CD4-positive, alpha-beta T cell treated with Interleukin-4 for 4 hours (primary cell): ENCODE data around the gene LLGL1.

ENCODE experiments used
- DNase-seq: peaks from one replicate; pipeline ENCODE4 v3.0.0-alpha.2; 2020

LLGL1 gene

GRCh38 chr17:18230288-18231141 lies 5.1 kb downstream of the LLGL1 start:
- DNase-seq, result no peak

DNA sequence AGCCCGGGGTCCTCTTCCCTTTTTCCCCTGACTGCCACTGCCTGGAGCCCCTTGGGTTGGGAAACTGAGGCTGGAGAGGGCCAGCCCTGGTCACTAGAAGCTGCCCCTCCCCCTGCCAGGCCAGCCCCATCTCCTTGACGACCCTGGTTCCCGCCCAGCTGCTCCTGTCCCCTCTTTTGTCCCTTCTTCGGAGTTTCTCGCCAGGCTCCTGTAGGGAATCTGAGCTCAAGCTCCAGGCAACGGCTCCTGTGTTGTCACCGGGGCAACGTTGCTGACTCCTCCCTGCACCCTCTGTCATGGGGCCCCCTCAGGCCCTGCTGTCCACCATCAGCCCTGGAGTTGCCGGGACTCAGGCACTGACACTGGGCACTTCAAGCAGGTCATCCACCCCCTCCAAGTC lies 5.7 kb downstream of the LLGL1 start:
- no peak for DNase-seq

DNA sequence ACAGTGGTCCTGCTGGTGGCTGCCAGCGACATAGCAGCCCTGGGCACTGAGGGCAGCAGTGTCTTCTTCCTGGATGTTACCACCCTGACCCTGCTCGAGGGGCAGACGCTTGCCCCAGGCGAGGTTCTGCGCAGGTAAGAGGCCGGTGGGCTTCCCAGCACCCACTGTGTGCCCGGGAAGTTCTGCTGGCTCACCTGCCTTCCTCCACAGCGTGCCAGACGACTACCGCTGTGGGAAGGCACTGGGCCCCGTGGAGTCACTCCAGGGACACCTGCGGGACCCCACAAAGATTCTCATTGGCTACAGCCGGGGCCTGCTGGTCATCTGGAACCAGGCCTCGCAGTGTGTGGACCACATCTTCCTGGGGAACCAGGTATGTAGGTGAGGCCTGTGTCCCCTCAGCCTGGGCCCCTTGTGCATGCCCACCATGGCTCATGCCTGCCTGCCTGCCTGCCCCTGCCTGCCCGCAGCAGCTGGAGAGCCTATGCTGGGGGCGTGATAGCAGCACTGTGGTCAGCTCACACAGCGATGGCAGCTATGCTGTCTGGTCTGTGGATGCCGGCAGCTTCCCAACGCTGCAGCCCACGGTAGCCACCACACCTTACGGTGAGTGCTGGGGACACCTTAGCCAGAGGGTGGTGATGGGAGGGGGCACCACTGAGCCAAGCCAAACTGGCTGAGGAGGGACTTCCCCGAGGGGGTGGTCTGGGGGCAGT lies 8.5 kb downstream of the LLGL1 start:
- no peak for DNase-seq

DNA sequence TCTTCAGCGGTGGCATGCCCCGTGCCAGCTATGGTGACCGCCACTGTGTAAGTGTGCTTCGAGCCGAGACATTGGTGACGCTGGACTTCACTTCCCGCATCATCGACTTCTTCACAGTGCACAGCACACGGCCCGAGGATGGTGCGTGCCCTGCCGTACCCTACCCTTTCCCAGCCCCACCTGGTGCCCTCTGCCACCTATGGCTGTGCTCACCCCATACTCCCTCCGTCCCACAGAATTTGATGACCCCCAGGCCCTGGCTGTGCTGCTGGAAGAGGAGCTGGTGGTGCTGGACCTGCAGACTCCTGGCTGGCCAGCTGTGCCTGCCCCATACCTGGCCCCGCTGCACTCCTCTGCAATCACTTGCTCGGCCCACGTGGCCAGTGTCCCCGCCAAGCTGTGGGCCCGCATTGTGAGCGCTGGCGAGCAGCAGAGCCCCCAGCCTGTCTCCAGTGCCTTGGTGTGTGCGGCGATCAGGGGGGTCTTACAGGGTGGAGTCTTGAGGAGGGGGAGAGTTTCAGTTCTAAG lies 9.5 kb downstream of the LLGL1 start:
- no peak for DNase-seq

DNA sequence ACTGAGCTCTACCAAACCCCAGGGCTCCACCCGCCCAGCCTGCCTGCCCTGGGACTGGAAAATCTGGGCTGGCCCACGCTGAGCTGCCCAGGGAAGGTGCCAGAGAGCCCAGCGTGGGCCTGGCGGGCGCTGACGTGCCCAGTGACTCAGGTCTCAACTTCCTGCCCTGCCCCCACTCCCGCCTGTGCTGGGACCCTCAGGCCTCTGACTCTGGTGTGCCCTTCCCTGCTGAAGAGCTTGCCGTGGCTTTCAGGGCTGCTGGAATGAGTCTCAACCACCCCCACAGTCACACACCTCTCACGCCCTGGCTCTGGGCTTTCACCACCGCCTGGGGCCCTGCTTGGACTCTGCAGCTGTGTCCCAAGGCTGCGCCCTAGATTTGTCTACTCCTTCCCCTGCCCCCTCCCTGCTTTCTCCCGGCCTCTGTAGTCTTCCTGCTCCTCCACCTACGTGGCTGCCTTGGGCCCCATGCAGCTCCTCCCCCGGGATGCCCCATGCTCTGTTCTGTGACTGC lies 10.4 kb downstream of the LLGL1 start:
- no peak for DNase-seq

DNA sequence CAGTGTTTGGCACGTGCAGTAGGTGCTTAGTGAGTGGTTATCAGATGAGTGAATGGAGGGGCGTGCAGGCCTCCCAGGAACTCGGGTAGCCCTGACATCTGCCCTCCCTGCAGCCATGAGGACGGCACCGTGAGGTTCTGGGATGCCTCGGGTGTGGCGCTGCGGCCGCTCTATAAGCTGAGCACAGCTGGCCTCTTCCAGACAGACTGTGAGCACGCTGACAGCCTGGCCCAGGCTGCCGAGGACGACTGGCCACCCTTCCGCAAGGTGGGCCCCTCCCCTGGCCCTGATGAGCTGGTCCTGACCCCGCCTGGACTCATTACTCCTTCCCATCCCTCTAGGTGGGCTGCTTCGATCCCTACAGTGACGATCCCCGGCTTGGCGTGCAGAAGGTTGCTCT lies 11.1 kb downstream of the LLGL1 start:
- DNase-seq, result no peak

DNA sequence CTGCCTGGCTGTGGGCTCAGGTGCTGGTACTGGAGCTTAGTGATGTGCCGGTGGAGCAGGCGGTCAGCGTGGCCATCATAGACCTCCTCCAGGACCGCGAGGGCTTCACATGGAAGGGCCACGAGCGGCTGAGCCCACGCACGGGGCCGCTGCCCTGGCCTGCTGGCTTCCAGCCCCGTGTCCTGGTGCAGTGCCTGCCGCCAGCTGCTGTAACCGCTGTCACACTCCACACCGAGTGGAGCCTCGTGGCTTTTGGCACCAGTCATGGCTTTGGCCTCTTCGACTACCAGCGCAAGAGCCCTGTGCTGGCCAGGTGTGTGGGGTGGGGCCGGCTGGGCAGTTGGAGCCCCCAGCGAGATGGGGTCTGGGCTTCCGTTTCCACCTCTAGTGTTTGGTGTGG lies 12.0 kb downstream of the LLGL1 start:
- DNase-seq, result no peak

GRCh38 chr17:18238299-18238698 lies 12.9 kb downstream of the LLGL1 start:
- no peak for DNase-seq

GRCh38 chr17:18240449-18240848 lies 15.0 kb downstream of the LLGL1 start:
- DNase-seq, result no peak

- no peak for DNase-seq
Measured at GRCh38 chr17:18241229-18241871, 15.9 kb downstream of the LLGL1 start.

DNA sequence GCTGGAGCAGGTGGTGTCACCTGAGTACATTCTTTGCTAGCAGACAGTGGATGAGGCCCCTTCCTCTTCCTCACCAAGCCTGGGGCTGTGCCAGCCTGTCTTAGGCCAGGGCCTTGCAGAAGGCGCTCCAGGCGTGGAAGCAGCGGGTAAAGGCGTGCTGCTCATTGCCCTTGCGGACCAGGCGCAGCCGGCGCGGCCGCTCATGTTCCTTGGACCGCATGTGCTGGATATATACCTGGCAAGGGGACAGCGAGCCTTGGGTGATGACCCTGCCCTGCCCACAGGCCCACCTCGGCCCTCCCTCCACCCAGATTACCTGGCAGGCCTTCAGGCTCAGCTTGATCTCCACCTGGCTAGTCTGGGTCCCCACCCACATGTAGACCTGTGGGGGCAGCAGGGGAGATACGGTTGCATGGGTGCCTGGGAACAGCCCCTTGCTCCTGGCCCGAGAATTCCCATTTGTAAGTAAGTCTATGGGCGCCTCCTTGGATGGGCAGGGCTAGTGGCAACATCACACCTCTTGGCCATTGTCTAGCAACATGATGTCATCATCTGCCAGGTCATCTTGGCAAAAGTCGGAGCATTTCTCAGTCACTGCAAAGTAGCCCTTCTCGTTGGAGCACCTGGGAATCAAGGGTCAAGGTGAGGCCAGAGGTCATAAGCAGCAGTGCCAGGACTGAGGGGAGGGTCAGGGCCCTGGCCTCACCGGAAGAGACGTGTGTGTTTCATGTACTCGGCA lies 19.8 kb downstream of the LLGL1 start:
- DNase-seq, result no peak

GRCh38 chr17:18246109-18246725 lies 20.8 kb downstream of the LLGL1 start:
- DNase-seq, result no peak

DNA sequence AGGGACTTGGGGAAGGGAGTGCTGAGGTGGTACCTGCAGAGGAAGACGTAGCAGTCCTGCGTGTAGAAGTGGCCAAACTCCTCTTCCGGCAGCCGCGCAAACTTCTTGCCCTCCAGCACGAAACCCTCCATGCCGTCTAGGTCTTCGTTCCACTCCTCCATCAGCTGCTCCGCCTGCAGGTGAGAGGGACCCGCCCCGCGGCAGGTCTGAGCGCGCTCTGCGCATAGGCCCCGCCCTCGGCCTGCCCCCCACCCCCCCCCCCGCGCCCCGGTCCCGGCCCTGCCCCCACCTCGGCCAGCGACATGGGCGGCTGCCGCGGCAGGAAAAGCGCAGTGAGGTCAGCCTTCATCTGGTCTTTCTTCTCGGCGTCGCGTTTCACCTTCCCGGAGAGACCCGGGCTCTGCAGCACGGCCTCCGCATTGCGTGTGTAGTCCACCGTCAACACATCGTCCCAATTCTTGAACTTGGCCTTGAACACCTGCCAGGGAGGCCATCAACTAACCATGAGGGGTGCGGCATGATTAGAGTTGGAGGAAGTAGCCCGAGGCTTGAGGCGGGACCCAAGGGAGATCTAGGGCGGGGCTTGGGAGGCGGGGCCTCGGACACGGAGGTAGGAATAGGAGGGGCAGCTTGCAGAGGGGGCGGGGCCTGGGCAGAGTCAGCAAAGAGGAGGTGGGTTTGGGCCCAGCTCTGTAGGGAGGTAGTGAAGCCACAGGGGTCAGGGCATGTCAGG lies 21.6 kb downstream of the LLGL1 start:
- no peak for DNase-seq

DNA sequence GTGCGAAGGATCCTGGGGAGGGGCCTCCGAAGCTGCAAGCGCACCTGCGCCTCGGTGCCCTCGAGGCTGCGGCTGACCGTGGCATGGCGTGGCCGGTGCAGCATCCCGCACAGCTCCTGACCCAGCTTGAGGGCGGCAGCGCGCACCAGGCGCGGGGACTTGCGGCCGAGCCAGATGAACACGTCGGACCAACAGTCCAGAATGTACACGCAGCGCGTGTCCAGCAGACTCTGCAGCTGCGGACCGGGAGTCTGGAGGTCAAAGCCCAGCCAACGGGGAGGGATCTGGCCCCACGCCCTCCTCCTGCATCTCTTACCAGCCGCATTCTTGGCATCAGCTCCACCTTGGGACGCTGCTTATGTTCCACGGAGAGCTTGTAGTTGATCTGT lies 22.2 kb downstream of the LLGL1 start:
- no peak for DNase-seq

GRCh38 chr17:18248300-18248731 lies 22.9 kb downstream of the LLGL1 start:
- DNase-seq, result peak; percentile 68

DNA sequence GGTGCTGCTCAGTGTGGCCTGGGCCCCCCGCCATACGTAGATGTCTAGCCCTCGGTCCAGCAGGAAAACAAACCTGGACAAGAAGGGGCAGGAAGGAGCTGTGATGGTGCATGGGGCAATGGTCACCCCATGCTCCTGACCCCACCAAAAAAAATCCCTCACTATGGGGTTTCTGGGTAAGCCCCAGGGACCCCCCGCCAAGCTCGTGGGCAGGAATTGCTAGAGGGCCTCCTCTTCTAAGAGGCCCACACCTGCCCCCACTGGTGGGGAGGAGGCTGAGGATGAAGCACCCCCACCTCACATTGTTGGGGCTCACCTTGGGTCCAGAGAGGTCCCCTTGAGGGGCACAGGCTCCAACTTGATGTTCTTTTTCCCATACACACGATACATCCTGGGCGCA lies 23.4 kb downstream of the LLGL1 start:
- no peak for DNase-seq

DNA sequence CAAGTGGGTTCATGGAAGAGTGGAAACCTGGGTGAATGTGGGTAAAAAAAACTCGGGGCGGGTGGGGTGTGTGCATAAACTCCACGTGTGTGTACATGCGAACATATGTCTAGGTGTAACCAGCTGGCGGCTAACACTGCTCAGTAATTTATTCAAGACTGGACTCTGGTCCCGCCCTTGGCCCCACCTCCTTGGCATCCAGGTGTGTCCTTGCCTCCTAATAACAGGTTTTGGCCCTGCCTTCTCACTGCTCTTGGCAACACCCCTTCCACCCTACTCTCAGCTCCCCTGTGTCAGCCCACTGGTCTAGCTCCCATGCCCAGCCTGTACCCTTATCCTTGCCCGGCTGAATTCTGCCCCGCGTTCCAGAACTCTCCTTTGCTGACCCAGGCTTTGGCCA lies 24.8 kb downstream of the LLGL1 start:
- no peak for DNase-seq

DNA sequence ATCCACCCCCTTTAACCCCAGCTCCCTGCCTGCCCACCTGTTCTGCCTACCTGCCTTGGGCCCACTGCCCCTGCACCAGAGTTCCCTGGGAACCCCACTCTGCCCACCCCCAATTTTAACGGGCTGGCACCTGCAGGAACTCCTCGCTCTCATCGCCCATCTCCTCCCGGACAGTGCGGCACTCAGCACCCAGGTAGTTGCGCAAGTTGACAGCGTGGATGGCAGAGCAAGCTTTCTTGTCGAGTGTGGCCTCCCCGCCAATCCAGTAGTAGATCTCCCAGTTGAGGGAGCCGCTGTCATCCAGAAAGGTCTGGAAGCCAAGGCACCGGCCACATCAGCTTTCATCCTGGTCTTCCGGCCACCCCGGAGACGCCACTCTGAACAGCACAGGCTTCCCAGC lies 25.3 kb downstream of the LLGL1 start:
- no peak for DNase-seq

DNA sequence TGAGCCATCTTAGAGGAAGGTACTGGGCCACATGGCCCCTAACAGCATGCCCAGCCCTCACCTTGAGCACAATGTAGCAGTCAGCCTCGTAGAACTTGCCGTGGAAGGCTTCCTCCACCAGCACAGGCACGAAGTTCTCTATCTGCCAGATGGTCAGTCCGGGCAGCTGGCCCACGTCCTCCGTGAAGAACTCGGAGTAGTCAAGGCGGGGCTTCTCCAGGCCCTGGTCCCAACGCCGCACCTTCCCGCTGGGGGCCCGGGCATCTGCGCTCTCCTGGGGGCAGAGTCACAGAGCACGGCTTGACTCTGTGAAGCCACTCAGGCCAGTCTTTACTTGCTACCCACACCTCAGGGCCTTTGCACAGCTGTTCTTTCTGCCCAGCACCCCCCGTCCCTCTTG lies 25.8 kb downstream of the LLGL1 start:
- DNase-seq, result no peak

DNA sequence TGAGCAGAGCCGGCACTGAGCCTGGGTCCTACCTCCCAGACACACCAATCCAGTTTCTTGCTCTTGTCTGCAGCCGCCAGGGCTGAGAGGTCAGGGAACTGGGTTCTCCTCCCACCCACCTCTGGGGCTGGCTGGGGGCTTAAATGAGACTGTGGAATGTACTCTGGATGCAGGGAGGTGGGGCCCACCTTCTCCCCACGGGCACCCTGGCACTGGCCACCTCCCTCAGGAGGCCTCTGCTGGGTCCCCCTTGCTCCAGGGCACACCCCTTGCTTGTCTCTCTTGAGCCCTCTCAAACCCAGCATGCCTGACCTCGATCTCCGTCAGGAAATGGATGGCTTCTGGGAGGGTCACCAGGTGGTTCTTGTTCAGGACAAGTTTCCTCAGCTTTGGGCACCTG lies 26.7 kb downstream of the LLGL1 start:
- DNase-seq, result no peak

DNA sequence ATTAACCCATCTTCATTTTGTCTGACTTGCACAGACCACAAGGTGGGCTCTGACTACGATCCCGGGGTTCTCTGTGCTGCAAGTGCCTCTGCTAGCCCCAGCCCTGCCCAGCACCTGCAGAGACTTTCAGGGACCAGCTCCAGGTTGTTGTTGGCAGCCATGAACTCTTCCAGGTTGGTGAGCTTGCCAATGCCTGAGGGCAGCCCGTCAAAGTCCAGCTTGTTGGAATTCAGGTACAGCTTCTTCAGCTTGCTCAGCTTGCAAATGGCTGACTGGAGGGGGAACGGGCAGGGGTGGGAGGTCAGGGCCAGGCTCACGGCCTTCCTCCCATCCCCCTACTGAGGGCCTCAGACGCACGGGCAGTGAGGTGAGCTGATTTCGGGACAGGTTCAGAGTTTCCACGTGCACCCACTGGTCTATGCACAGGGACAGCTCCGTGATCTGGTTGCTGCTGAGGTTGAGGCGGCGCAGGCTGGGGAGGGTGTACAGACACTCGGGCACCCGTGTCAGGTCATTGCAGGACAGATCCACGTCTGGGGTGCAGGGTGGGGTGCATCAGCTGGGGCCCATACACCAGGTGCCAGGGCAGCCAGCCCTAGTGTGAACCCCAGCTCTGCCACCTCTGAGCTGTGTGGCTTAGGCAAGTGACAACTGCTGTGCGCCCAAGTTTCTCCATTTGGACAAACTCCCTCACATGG lies 27.9 kb downstream of the LLGL1 start:
- no peak for DNase-seq
